ENCODE measurements around the gene FRAS1.
"Not testable (repeated sequence)": the region's sequence is repeated elsewhere in the genome, so short reads cannot be mapped to it uniquely, and the experiment has no call there.

Gene FRAS1

DNA sequence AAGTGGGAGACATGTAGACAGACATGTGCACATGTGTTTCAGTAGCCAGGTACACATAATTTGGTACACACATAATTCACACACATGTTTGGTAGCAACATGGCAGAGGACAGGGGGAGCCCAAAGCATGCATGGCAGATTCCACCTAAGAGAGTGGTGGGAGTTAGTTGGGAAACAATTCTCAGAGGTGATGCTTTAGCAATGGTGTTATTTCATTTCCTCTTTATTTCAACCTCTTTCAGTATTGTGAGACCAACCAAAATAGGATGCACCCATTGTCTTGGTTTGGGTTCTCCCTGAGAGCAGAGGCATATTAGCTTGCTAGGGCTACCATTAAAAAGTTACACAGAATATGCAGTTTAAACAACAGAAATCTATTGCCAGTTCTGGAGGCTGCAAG lies 402.2 kb downstream of the FRAS1 start:
- TF ChIP-seq, protein P1, sequence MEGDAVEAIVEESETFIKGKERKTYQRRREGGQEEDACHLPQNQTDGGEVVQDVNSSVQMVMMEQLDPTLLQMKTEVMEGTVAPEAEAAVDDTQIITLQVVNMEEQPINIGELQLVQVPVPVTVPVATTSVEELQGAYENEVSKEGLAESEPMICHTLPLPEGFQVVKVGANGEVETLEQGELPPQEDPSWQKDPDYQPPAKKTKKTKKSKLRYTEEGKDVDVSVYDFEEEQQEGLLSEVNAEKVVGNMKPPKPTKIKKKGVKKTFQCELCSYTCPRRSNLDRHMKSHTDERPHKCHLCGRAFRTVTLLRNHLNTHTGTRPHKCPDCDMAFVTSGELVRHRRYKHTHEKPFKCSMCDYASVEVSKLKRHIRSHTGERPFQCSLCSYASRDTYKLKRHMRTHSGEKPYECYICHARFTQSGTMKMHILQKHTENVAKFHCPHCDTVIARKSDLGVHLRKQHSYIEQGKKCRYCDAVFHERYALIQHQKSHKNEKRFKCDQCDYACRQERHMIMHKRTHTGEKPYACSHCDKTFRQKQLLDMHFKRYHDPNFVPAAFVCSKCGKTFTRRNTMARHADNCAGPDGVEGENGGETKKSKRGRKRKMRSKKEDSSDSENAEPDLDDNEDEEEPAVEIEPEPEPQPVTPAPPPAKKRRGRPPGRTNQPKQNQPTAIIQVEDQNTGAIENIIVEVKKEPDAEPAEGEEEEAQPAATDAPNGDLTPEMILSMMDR (IDR thresholded peaks at IDR 0.05; ENCODE audit: insufficient read depth, missing control alignments): no peak
- DNase-seq (ENCODE audit: insufficient read length, low spot score): no peak
- FAIRE-seq: no peak

- TF ChIP-seq, protein P1 (IDR thresholded peaks at IDR 0.05; ENCODE audit: insufficient read depth, missing control alignments): no peak
- FAIRE-seq (no peak), DNase-seq (ENCODE audit: insufficient read length, low spot score) (no peak)
These were observed 403.2 kb downstream of the FRAS1 start for GRCh38 chr4:78460368-78460767.

DNA sequence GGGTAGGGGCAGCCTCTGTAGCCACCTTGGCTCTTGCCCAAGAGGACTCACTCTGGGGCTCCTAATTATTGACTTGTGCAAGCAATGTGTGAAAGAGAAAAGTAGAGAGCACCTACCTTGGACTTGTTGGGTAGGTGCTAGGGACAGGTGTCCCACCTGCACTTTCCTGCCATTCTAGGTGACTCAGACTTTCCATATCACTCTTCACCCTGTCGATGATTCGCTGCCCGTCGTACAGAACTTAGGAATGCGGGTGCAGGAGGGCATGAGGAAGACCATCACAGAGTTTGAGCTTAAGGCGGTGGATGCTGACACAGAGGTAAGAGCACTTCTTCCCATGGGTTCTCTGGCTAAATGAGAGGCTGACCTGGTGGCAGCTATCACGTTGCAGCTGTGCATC lies 407.1 kb downstream of the FRAS1 start:
- DNase-seq (ENCODE audit: insufficient read length, low spot score) (no peak), FAIRE-seq (no peak)
- TF ChIP-seq, protein P1 (IDR thresholded peaks at IDR 0.05; ENCODE audit: insufficient read depth, missing control alignments): no peak

DNA sequence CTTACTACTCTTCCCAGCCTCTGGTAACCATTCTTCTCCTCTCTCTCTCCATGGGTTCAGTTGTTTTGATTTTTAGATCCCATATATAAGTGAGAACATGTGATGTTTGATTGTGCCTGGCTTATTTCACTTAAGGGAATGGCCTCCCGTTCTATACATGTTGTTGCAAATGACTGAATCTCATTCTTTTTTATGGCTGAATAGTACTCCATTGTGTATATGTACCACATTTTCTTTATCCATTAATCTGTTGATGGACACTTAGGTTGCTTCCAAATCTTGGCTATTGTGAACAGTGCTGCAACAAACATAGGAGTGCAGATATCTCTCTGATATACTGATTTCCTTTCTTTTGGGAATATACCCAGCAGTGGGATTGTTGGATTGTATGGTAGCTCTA lies 410.1 kb downstream of the FRAS1 start:
- FAIRE-seq; DNase-seq (ENCODE audit: insufficient read length, low spot score): not testable (repeated sequence)

- TF ChIP-seq, protein P1 (IDR thresholded peaks at IDR 0.05; ENCODE audit: insufficient read depth, missing control alignments): no peak
- FAIRE-seq (no peak), DNase-seq (ENCODE audit: insufficient read length, low spot score) (no peak)
These were observed 411.1 kb downstream of the FRAS1 start for GRCh38 chr4:78468272-78468671.

DNA sequence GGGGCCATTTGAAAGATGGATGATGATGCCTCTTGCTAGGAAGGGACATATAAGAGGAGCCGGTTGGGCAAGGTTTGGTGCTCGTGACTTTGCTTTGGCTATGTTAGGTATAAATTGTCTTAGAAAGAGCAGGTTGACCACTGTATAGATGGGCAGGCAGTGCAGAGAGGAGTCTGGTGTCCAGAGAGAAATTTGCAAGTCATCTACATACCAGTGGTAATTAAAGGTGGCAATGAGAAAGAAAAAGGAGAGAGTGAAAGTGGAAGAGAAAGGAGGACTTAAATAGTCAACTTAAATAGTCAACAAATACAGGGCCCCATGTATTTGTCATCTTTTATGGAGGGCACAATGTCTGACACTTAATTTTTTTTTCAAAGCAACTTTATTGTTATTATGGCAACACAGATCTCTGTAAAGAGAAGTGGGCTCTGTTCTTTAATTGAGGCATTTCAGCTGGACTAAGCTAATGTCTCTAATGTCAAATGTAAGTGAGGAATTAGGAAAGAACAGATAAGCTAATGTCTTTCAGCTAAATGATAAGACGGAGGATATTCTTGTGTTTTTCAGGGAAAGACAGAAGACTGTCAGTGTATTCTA lies 419.1 kb downstream of the FRAS1 start:
- FAIRE-seq (no peak), DNase-seq (ENCODE audit: insufficient read length, low spot score) (no peak)
- TF ChIP-seq, protein P1 (IDR thresholded peaks at IDR 0.05; ENCODE audit: insufficient read depth, missing control alignments): no peak

DNA sequence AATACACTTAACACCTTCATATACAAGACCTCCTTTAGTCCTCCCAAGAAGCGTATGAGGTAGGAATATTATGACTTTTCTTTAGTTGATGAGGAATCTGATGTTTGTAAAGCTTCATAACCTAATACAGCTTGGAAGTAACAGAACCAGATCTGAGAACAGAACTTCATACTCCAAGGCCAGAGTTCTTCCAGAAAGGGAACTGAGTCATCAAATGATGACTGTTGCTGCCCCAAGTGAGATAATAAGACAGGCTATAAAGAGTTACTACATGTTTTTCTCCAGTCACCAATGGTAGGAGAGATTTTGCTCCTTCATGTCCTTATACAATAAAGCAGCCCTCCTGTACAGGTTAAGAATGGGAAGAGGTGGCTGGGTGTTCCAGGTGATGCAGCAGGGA lies 420.2 kb downstream of the FRAS1 start:
- DNase-seq (ENCODE audit: insufficient read length, low spot score) (no peak), FAIRE-seq (no peak)
- TF ChIP-seq, protein P1 (IDR thresholded peaks at IDR 0.05; ENCODE audit: insufficient read depth, missing control alignments): no peak

- FAIRE-seq (no peak), DNase-seq (ENCODE audit: insufficient read length, low spot score) (no peak)
- TF ChIP-seq, protein P1 (IDR thresholded peaks at IDR 0.05; ENCODE audit: insufficient read depth, missing control alignments): no peak
These were observed 421.4 kb downstream of the FRAS1 start for GRCh38 chr4:78478523-78478922.

All from D721Med (cell line).